ENCODE measurements around the gene SHFL. TPM values are rescaled to one million over a fixed set of nuclear protein-coding genes. Genes with fewer than 3 reads are reported as not detected.

Gene SHFL
- total RNA-seq, 1 experiment from 2014 or later: 21.1 TPM

DNA sequence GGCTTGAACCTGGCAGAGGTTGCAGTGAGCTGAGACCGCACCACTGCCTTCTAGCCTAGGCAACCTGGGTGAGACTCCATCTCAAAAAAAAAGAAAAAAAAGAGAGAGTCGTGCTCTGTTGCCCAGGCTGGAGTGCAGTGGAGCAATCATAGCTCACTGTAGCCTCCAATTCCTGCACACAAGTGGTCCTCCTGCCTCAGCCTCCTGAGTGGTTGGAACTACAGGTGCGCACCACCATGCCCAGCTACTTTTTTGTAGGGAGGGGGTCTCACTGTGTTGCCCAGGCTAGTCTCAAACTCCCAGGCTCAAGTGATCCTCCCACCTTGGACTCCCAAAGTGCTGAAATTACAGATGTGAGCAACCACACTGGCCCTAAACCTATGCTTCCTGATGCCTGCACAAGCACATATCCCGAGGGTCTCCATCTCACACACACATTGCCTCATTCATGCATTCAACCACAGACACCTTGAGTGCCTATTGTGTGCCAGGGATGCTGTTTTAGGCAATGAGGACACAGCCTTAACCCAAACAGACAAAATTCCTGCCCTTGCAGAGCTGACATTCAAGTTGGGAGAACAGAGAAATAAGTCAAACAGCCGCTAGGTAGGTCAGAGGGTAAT lies 14.2 kb downstream of the SHFL start:
- H3K4me3 Mint-ChIP-seq: no peak overlapping the region
- no peak overlapping the region for H3K27ac Mint-ChIP-seq
- Histone ChIP-seq H3K18ac (ENCODE audit: insufficient read length, low read depth, low read length) (no peak overlapping the region), H3K56ac (ENCODE audit: insufficient read length, low read depth, low read length) (no peak overlapping the region), H2BK120ac (ENCODE audit: low read depth, low read length, poor library complexity, severe bottlenecking) (no peak overlapping the region), H3K27ac (ENCODE audit: insufficient read length, low read depth, low read length) (no peak overlapping the region), H4K5ac (ENCODE audit: insufficient read length, low read depth, low read length) (no peak overlapping the region), H3K79me1 (ENCODE audit: insufficient read depth, low read depth, low read length, poor library complexity, severe bottlenecking) (no peaks in the 10 kb centered on the region), H3K79me2 (ENCODE audit: insufficient read depth, low read length) (no peaks in the 10 kb centered on the region), H2BK15ac (ENCODE audit: low read depth, low read length) (no peak overlapping the region), H2BK20ac (ENCODE audit: low read depth, low read length, poor library complexity, severe bottlenecking) (no peak overlapping the region), H2AFZ (ENCODE audit: low read length) (no peak overlapping the region), H2AK5ac (ENCODE audit: insufficient read length, low read length) (no peak overlapping the region), H4K8ac (replicated peaks; ENCODE audit: insufficient read length, low read depth, low read length) (no peak overlapping the region), H3K27me3 (ENCODE audit: insufficient read depth, low read length) (peaks cover 3% of the 10 kb centered on the region), H3K4me2 (ENCODE audit: insufficient read depth, insufficient read length, low read length) (no peak overlapping the region), H3K9me3 (ENCODE audit: control insufficient read depth, low read depth, low read length) (no peaks in the 10 kb centered on the region), H3K23me2 (ENCODE audit: insufficient read length, low read depth, low read length, poor library complexity, severe bottlenecking) (peaks cover 3% of the 10 kb centered on the region), H2BK12ac (ENCODE audit: insufficient read length, low read depth, low read length) (no peak overlapping the region), H3K4ac (ENCODE audit: low read depth, low read length) (no peak overlapping the region), H3K4me1 (ENCODE audit: insufficient read depth, low read length) (no peaks in the 10 kb centered on the region), H4K20me1 (ENCODE audit: control insufficient read depth, insufficient read depth, insufficient read length) (no peaks in the 10 kb centered on the region), H3K14ac (ENCODE audit: insufficient read depth, low read length) (no peak overlapping the region), H3K9ac (ENCODE audit: extremely low read depth, insufficient read length, low read length) (no peak overlapping the region), H2BK5ac (ENCODE audit: insufficient read length, low read length) (no peak overlapping the region), H3T11ph (ENCODE audit: low read length) (no peak overlapping the region), H3K23ac (ENCODE audit: insufficient read length, low read depth, low read length) (no peak overlapping the region), H4K91ac (ENCODE audit: insufficient read length, low read depth, low read length) (no peak overlapping the region)
- peaks cover 3 to 10% of the 10 kb centered on the region in 2 experiments for H3K4me1 Mint-ChIP-seq
- H3K27me3 Mint-ChIP-seq (ENCODE audit: low read depth): peaks cover 39% of the 10 kb centered on the region
- TF ChIP-seq CTCF (conservative IDR thresholded peaks at IDR 0.05): no peak
- no peak for DNase-seq
- H3K9me3 Mint-ChIP-seq: peaks cover 0 to 3% of the 10 kb centered on the region in 2 experiments; a peak in 3 of 5 replicates
- no CpG with 5 or more reads among the region's 5 CpGs for WGBS (ENCODE audit: extremely low coverage, insufficient read length, low lambda C conversion rate)
- no peaks in the 10 kb centered on the region; a peak in 1 of 7 replicates for H3K36me3 Mint-ChIP-seq (ENCODE audit: insufficient read depth in 1 of 3, low read depth in 3 of 3)

Data from H9 (cell line).